HFFc6 (cell line): ENCODE measurements around the gene SEC22B. TPM values are rescaled to one million over a fixed set of nuclear protein-coding genes. Genes with fewer than 3 reads are reported as not detected.
A peak's percentile ranks its signal among the peaks of the same experiment; 100 is the strongest.
"Not testable (repeated sequence)": the region's sequence is repeated elsewhere in the genome, so short reads cannot be mapped to it uniquely, and the experiment has no call there.

Experiments used
- DNase-seq: peaks from one replicate; pipeline ENCODE4 v3.0.0-alpha.2; 2018
- H3K27ac Mint-ChIP-seq: 2 replicates; pipeline ENCODE4 v1.8.0; 2020; ENCODE audit warnings: mild to moderate bottlenecking, mixed read lengths
- H3K27me3 Mint-ChIP-seq: 2 replicates; pipeline ENCODE4 v1.8.0; 2021; ENCODE audit warnings: mild to moderate bottlenecking, moderate library complexity, mixed read lengths; ENCODE audit not compliant: insufficient read depth
- H3K36me3 Mint-ChIP-seq: 2 replicates; pipeline ENCODE4 v1.8.0; 2021; ENCODE audit warnings: low read depth, mixed read lengths
- H3K4me1 Mint-ChIP-seq: 2 replicates; pipeline ENCODE4 v1.8.0; 2020; ENCODE audit warnings: low read depth, mixed read lengths
- H3K4me3 Mint-ChIP-seq: 2 replicates; pipeline ENCODE4 v1.8.0; 2020; ENCODE audit warnings: mild to moderate bottlenecking, moderate library complexity, mixed read lengths
- H3K9me3 Mint-ChIP-seq: 2 replicates; pipeline ENCODE4 v1.8.0; 2020; ENCODE audit warnings: mild to moderate bottlenecking, mixed read lengths
- CTCF ChIP-seq: fragments of 200-600 bp; sonication (generic); IDR thresholded peaks from 2 replicates; pipeline ENCODE4 v1.5.0; 2021; ENCODE audit warnings: antibody characterized with exemption, mild to moderate bottlenecking
- long read RNA-seq: library from polyadenylated mRNA; unstranded; transcript quantifications from one replicate; pipeline ENCODE4 v2.0.0, GENCODE V29; 2019
- total RNA-seq, 6 experiments: library from RNA; stranded (reverse); fragmentation: NEBNext Ultra II Directional; extraction: Animal tissue kit (Norgen Biotek cat#: 25700); gene quantifications; 2 replicates in 1 of 6; 3 replicates in 5 of 6; pipeline ENCODE4 v1.2.3, GENCODE V29; 2021

Gene SEC22B
- total RNA-seq = 10 to 100 TPM; 47.2 to 56.6 (median 54.7) TPM
- long read RNA-seq, full-length matches to known transcripts = 186 of 385 reads
- long read RNA-seq, partial matches to known transcripts = 6 of 385 reads
- long read RNA-seq, other reads (novel, unspliced or antisense) = 193 of 385 reads

GRCh38 chr1:120176092-120176855 is at the start of gene SEC22B:
TSS of gene SEC22B (minus strand) at chr1:120176520. CDS start at chr1:120176381, 139 bp downstream.
- no peak for TF ChIP-seq CTCF
- H3K4me1 Mint-ChIP-seq = peaks cover 20% of the 10 kb centered on the region
- no peaks in the 10 kb centered on the region; the same call in none of the 2 replicates for H3K27me3 Mint-ChIP-seq
- peak within 1 kb of the TSS; percentile 99 for H3K4me3 Mint-ChIP-seq
- peak within 1 kb of the TSS; percentile 98 for H3K27ac Mint-ChIP-seq
- peak; percentile 90 for DNase-seq
- H3K9me3 Mint-ChIP-seq = no peaks in the 10 kb centered on the region
- peaks cover 10% of the 10 kb centered on the region for H3K36me3 Mint-ChIP-seq

- not testable (repeated sequence) for DNase-seq, H3K4me3 Mint-ChIP-seq, H3K9me3 Mint-ChIP-seq, H3K36me3 Mint-ChIP-seq, H3K27ac Mint-ChIP-seq, H3K27me3 Mint-ChIP-seq, H3K4me1 Mint-ChIP-seq
Observed at GRCh38 chr1:120217933-120218332, 41.6 kb upstream of the SEC22B start.

DNA sequence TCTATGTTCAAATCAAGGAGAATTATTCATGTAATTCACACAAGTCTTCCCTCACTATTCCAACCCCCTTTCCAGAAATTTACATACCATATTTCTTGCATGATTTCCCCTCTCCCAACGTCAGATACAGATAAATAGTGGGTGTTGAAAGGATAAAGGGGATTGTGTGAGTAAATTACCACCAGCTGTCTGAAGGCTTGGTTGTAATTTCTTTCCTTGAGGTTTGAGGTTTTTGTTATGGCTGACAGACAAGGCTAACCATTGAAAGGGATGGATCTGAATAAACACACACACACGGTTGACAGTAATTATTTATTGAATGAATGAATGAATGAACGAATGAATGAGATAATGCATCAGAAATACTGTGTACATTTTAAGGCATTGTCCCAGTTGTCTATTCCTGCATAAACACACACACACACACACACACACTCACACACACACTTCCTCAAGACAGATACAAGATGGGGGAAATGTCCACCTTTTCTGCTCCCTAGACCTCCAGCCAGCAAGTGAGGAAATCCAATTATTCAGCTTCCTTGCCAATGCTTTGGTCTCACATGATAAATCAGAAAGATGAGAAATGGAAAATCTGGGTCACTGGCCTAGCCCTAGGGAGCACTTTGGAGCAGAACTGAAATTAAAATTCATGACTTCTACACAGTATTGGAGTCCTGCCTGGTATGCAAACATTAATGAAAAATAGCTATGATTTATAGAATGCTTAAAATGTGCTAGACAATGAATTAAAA is 41.0 kb upstream of the SEC22B start:
- H3K9me3 Mint-ChIP-seq, DNase-seq, H3K4me1 Mint-ChIP-seq, H3K27ac Mint-ChIP-seq, H3K4me3 Mint-ChIP-seq, H3K27me3 Mint-ChIP-seq, H3K36me3 Mint-ChIP-seq: not testable (repeated sequence)

DNA sequence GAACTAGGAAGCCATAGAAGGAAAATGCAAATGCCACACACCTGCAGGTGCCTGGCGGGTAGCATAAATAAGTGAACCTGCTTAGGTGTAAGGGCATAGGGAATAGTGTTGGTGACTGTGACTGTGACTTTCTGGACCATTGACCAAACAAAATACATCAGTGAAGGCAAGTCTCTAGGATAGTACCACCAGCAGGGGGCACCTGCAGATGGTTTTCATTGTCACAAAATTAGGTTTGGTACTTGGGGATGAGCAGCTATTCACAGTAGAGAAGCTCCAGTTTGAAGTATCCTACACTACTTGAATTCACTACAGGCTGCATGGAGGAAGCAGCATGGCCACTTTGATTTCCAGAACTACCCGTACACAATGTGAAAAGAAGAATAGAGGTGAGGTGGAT is 37.3 kb upstream of the SEC22B start:
- not testable (repeated sequence) for H3K27me3 Mint-ChIP-seq, H3K36me3 Mint-ChIP-seq, H3K4me1 Mint-ChIP-seq, H3K4me3 Mint-ChIP-seq, DNase-seq, H3K9me3 Mint-ChIP-seq, H3K27ac Mint-ChIP-seq

DNA sequence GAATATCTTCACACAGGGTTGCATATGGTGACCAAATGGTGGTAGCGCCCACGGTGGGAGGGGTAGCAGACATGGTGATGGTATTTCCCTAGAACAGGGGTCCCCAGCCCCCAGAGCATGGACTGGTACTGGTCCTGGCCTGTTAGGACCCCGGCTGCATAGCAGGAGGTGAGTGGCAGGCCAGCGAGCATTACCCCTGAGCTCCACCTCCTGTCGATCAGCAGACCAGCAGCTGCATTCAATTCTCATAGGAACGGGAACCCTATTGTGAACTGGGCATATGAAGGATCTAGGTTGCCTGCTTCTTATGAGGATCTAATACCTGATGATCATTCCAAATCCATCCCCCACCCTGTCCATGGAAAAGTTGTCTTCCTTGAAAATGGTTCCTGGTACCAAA is 34.4 kb upstream of the SEC22B start:
- H3K27me3 Mint-ChIP-seq, H3K4me3 Mint-ChIP-seq, DNase-seq, H3K9me3 Mint-ChIP-seq, H3K36me3 Mint-ChIP-seq, H3K27ac Mint-ChIP-seq, H3K4me1 Mint-ChIP-seq: not testable (repeated sequence)

DNA sequence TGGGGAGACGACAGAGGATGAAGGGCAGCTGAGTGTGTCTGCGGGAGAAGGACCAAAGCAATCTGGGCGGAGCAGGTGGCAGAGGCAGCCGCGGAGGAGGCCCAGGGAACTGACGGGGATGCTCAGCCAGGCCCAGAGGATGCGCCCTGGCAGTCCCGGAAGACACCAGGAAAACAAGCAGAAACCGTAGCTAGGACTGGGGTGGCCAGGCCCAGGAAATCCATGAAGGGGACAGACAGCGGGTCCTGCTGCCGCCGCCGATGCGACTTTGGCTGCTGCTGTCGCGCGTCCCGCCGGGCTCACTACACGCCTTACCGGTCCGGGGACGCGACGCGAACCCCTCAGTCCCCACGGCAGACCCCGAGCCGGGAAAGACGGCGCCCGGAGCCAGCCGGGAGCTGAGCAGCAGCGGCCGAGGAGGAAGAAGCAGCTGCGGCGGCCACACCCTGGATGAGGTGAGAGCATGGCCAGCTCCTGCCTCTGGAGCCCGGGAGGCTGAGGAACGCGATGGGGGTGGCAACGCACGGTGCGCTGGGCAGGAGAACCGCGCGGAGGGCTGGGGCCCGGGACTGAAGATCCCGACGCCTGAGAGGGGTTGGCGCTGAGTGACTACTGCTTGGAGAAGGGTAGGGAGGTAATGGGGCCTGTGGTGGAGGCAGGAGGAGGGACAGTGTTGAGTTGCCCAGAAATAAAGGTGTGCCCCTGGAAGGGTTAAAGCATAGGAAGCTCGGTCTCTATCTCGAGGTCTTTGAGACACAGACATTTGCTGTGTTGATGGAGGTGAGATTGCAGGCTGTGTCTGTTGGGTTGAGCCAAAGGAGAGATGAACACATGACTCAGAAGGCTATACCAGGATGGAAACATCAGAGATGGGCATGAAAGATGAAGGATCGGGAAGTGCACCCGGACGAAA is 20.8 kb upstream of the SEC22B start:
- not testable (repeated sequence) for H3K27me3 Mint-ChIP-seq

GRCh38 chr1:120188626-120189025 is 12.3 kb upstream of the SEC22B start:
- not testable (repeated sequence) for H3K27me3 Mint-ChIP-seq, H3K4me3 Mint-ChIP-seq, H3K27ac Mint-ChIP-seq, H3K36me3 Mint-ChIP-seq, H3K9me3 Mint-ChIP-seq, DNase-seq
- peaks cover 12% of the 10 kb centered on the region for H3K4me1 Mint-ChIP-seq

More for the DNA sequence above, 20.8 kb upstream of the SEC22B start:
- Mint-ChIP-seq H3K27ac (peak overlapping the region; percentile 68), H3K4me3 (peak overlapping the region; percentile 85)
- H3K9me3 Mint-ChIP-seq, DNase-seq, H3K36me3 Mint-ChIP-seq, H3K4me1 Mint-ChIP-seq: not testable (repeated sequence)

GRCh38 chr1:120182176-120182707 is 5.9 kb upstream of the SEC22B start:
- not testable (repeated sequence) for H3K27me3 Mint-ChIP-seq, H3K36me3 Mint-ChIP-seq, H3K9me3 Mint-ChIP-seq, H3K27ac Mint-ChIP-seq, H3K4me3 Mint-ChIP-seq
- H3K4me1 Mint-ChIP-seq = peaks cover 26% of the 10 kb centered on the region
- peak; percentile 94 for DNase-seq

DNA sequence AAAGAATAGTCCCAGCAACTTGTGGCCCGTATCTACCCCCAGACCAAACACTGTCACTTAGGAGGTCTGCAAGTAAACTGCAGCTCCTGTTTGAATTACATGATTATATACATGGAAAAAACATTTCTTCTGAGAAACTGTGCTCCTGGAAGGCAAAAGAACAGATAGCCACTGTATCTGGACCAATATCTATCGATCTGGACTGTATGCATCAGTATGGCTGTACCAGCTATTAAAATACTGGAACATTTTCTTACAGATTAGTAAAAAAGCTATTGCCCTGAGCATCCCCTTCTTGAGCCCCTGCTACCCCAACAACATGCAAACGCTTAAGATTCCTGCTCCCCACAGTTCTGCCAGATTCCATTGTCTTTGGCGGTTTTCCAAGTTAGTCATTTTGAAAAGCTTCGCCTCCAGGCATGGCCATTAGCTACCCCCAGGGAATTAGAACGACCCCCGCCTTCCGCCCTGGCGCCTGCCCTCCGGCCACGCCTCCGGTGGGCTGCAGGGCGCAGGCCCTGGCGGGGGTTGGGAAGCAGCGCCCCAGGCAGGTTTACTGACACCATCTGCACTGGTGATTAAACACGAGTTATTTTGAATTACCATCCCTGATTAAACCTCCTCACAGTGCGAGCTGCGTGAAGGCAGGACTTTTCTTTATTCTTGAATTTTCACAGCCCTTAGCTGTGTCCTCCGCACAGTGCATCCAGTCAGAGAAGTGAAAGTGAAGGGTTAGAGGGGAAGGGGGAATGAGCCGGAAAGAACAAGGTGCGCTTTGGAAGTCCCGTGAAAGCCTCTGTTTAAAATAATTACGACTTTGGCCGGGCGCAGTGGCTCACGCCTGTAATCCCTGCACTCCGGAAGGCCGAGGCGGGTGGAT is 3.7 kb upstream of the SEC22B start:
- Mint-ChIP-seq H3K36me3 (peaks cover 10% of the 10 kb centered on the region), H3K27ac (peak overlapping the region; percentile 84), H3K4me3 (peak overlapping the region; percentile 84), H3K4me1 (peaks cover 20% of the 10 kb centered on the region)
- not testable (repeated sequence) for H3K9me3 Mint-ChIP-seq, H3K27me3 Mint-ChIP-seq
- DNase-seq = peak; percentile 79
